Mammary epithelial cell (primary cell): ENCODE data around the gene PCNX2.

ENCODE experiments used
- EZH2 ChIP-seq: IDR thresholded peaks from 2 replicates; pipeline ENCODE4 v1.6.1; 2012; ENCODE audit warnings: low read length, inconsistent platforms, borderline replicate concordance
- TF ChIP-seq, protein P1 (sequence below), 2 donors: IDR thresholded peaks in 1 of 2; conservative IDR thresholded peaks in 1 of 2; 2 replicates each; pipeline ENCODE4 v1.5.1; 2011 to 2012; ENCODE audit warnings: inconsistent platforms in 2 of 2, low read length in 2 of 2, mild to moderate bottlenecking in 2 of 2, control low read depth in 1 of 2, low read depth in 1 of 2; ENCODE audit not compliant: insufficient read depth in 1 of 2; ENCODE audit errors: extremely low read depth in 1 of 2

DNA sequence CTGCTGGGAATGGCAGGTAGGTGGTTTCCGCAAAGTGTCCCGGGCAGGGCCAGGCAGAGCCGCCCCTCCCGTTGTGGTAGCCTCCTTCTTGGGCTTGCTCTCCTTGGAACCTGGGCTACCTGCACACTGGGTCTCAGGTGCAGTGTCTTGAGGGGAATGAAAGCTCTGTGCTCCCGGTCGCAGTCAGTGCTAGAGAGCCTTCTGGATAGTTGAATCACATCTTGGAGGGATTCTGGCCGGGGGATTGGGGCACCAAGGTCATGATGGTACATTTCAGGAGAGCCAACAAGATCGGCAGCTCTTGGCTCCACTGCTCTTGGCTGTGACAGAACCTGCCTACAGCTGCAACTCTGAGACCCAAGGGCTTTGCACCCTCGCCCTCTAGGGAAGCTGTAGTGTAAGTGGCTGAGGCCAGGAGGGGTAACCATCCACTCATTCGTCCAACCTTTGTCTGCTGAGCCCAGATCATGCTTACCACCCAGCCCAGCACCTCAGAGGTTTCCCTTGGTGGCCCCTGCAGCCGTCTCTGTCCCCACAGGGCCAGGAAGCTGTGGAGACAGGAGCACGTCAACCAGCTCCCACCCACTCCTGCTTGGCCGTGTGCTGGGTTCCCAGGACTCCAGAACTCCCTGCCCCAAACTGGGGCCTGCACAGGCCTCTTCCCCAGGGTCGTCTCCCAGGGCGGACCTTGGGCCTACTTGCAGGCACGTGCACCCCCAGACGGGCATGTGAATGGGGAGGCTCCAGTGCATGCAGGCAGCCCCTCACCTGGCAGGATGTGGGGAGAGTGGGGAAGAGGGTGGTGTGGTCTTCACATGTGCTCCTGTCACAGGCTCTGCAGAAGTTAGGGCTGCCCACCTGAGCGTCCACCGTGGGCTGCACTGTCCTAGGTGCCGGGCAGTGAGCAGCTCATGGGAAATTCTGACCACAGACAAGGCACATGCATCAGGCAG lies 305.1 kb downstream of the PCNX2 start:
- TF ChIP-seq EZH2: no peak
- TF ChIP-seq, protein P1, sequence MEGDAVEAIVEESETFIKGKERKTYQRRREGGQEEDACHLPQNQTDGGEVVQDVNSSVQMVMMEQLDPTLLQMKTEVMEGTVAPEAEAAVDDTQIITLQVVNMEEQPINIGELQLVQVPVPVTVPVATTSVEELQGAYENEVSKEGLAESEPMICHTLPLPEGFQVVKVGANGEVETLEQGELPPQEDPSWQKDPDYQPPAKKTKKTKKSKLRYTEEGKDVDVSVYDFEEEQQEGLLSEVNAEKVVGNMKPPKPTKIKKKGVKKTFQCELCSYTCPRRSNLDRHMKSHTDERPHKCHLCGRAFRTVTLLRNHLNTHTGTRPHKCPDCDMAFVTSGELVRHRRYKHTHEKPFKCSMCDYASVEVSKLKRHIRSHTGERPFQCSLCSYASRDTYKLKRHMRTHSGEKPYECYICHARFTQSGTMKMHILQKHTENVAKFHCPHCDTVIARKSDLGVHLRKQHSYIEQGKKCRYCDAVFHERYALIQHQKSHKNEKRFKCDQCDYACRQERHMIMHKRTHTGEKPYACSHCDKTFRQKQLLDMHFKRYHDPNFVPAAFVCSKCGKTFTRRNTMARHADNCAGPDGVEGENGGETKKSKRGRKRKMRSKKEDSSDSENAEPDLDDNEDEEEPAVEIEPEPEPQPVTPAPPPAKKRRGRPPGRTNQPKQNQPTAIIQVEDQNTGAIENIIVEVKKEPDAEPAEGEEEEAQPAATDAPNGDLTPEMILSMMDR (conservative IDR thresholded peaks at IDR 0.05 in 1 of 2, IDR thresholded peaks at IDR 0.05 in 1 of 2; ENCODE audit: extremely low read depth in 1 of 2, insufficient read depth in 1 of 2, low read depth in 1 of 2, low read length in 2 of 2): no peak
